Endothelial cell of hepatic sinusoid (primary cell): ENCODE measurements around the gene THTPA.

ENCODE experiments used
- in situ Hi-C: cut with HindIII; loops from 2 replicates; pipeline ENCODE4 v1.10.0; 2017; ENCODE audit warnings: low sequenced_read_pairs

The THTPA gene

DNA sequence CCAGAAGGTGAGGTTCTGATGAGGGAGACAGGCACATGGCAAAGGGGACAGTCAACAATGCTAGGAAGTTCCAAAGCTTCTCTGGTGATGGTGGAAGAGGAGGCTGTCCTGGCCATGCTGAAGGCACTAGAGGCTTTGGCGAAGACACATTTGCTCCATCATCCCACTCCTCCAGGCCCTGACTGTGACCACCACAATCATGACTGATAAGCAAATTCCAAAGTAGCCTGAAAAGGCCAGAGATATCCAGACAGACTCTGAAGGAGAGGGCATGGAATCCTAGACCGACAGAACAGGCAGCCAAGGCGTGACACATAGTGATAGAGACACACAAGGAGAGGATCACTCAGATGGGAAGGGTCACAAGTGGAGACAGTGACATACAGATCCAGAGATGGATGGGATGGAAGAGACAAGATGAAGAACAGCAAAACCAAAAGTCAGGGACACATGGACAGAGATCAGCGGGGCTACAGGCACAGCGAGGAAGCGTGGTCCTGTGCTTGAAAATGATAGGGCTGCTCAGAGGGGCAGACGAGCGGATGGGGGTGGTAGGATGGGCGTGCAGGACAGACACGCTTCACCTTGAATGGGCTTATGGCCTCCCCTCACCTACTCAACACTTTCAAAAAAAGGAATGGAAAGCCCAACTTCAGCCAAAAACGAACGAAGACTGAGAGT is 5.8 kb upstream of the THTPA start:
- in situ Hi-C loops: loop anchor here (5.0 kb wide), 1 partner anchor 63 kb away; no protein-coding TSS in a partner anchor

DNA sequence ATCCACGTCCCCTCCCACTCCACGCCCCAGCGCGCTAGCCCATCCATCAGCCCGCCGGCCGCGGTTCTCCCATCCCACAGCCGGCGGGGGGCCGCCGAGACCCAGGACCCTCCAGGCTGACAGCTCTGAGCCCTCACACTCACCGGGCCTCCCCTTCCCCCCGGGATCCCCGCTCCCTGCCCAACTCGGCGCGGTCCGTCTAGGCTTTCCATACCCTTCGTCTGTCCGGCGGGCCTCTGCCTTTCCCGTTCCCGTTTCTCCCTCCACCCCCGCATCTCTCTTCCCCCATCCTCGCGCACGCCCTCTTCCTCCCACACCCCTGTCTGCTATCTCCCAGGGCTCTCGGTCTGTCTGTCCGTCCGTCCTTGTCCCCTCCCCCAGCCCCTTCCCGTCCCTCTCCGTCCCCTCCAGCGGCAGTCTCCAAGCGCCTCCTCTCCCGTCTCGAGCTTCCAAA is 5.2 kb upstream of the THTPA start:
- in situ Hi-C loops: loop anchor here (5.0 kb wide), 1 partner anchor 64 kb away; no protein-coding TSS in a partner anchor

DNA sequence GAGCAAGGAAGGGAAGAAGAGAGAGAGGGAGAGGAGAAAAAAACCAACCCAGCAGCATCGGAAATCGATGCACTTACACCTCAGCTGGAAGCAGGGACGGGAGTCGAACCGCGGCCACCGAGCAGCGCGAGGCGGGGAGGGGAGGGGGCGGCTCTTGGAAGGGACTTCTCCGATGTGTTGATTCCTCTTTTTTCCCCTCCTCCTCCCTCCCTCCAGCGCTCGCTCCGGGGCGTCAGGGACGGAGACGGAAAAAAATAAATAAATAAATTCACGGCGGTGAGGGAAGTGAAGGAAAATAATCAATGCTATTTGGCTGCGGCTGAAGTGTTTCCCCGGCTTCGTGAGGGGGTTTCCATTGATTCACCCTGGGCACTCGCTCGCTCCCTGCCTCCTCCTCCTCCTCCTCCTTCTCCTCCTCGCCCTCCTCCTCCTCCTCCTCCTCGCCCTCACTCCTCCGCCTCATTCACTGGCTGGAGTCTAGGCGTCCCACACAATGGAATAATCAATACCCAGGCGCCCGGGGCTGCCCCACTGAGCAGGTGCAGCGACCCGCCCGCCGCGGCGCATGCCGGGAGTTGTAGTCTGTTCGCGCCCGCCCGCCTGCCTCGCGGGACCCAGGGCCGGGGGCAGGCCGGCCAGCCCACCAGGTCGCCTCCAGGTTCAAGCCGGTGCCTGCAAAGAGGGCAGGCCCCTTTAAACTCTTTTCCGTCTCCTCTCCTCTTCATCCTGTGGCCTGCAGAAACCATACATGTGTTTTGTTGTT is 4.6 kb upstream of the THTPA start, which contains the start of gene ZFHX2:
TSS of gene ZFHX2 (minus strand) at position 500 of the 763 bp plus-strand sequence. CDS start 16,440 bp downstream, outside the sequence.
- in situ Hi-C loops: loop anchor here (5.0 kb wide), 1 partner anchor 64 kb away; no protein-coding TSS in a partner anchor

DNA sequence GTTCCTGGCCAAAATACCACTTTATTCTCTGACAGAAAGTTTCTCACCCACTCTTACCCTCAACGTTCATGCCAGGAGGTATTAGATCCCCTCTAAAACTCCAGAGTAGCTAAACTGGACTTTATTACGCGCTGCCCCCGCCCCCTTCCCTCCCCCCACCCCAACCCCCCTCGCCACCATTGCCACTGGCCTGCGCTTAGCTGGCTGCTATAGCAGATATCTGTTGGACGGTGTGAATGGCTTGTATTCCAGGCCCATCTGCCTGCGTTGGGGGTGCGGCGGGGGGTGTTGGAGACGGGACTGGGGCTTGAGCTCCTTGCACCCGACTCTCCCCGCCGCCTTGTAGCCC is 564 bp upstream of the THTPA start:
- in situ Hi-C loops: no loop called here

DNA sequence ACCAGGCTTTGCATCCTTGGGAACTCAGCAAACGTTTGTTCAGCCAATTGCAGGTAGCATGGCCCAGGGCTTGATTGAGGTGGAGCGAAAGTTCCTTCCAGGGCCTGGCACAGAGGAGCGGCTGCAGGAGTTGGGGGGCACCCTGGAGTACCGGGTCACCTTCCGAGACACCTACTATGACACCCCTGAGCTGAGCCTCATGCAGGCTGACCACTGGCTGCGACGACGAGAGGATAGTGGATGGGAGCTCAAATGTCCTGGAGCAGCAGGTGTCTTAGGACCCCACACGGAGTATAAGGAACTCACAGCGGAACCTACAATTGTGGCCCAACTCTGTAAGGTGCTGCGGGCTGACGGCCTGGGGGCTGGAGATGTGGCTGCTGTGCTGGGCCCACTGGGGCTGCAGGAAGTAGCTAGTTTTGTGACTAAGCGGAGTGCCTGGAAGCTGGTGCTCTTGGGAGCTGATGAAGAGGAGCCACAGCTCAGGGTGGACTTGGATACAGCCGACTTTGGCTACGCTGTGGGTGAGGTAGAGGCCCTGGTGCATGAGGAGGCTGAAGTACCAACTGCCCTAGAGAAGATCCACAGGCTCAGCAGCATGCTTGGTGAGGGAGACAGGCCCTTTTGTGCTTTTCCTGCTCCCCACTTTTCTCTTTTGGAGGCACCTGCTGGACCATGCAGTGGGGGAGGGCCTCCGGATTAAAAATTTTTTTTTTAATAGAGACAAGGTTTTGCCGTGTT is 799 bp downstream of the THTPA start:
- in situ Hi-C loops: no loop called here

DNA sequence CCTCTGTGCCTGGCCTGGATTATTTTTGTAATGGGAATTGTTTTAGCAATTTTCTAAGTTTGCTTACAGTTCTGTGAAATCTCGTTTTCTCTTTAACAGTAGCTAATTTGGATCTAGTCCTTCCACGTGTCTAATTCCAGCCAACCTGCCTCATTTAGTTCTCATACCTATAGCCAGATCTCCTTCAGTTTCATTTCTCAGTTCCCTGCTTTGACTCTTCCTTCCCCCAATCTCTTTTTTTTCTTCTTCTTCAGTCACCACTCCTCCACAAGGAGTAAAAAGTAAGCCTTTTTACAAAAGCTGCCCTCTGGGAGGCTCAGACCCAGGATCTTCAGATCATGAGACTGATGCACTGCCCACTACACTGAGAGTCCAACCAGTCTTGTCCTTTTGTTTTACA is 1.4 kb downstream of the THTPA start:
- in situ Hi-C loops: no loop called here

DNA sequence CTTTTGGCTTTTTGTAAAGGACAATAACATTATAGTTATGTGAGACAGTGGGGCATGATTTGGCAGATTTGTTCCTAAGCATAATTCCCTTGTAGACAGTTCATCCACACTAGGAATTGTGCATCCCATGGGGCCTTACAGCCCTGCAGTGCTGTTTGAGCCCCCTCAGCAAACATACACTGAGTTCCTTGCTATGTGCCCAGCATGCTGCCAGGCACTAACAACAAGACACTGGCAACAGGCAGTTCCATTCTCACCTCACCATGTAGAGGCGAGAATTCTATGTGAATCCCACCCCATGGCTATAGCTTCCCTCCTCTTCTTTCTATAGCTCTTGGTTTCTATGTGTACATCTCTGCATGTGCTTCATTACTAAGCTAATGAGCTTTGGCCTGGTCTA is 1.9 kb downstream of the THTPA start:
- in situ Hi-C loops: no loop called here

DNA sequence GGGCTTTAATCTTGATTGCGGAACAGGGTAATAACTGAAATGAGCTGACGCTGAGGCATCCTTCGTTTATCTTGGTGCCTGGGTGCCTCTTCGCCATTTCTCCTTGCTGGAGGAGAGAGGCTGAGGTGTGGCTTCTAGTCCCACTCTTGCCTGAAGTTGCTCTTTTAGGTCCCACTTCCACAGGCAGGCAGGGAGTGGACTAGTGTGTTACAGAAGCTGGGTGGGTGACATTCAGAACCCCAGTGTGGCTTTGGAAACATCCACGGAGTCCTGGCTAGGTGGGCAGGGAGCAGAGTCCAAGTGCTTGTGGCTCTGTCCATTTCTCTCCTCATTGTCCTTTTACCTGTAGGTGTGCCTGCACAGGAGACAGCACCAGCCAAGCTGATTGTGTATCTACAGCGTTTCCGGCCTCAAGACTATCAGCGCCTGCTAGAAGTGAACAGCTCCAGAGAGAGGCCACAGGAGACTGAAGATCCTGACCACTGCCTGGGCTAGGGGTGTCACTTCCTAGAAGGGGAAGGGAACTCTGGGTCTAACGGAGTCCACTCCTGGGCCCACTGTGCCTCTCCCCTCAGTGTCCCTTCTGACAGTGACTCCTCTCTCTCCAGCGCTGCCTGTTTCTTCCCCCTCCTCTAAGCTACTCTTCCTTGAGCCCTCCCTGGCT is 2.4 kb downstream of the THTPA start:
- in situ Hi-C loops: no loop called here

DNA sequence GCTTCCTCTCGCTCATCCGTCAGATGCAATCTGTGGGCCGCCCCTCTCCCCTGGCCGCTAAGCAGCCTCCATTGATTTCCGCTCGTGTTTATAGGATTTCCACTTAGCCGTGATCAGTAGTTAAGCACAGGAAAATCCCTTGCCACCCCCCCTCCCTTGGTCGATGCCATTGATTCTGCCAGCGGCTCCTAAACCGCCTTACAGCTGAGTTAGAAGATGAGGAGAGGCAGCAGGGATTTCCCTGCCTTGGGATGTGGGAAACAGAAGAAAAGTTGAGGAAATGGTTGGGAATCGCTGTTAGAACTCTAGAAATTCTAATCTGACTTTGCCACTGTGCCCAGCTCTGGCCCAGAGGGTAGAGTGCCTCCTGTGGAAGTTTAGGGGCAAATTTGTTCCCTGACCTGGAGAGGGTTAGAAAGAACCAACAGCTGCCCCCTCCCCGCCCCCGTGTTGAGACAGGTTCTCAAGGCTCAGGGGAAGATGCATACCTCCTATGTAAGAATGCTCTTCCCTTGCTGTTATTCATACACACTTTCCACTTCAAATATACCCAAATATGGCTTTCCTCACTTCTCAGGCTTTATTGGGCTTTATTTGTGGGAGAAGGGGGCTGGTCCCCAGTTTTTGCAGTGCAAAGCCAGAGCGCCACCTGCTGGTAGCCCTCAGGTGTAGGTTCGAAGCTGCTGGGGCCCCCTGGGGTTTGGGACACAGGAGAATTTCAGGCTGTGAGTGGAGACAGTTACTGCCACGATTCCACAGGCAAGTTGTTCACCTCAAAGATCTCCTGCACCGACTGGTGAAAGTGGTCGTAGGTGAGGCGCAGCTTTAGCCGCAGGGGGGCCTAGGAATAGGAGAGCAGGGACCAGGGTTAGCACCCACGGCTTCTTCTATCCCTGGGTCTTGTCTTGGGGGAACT is 3.2 kb downstream of the THTPA start:
- in situ Hi-C loops: no loop called here

DNA sequence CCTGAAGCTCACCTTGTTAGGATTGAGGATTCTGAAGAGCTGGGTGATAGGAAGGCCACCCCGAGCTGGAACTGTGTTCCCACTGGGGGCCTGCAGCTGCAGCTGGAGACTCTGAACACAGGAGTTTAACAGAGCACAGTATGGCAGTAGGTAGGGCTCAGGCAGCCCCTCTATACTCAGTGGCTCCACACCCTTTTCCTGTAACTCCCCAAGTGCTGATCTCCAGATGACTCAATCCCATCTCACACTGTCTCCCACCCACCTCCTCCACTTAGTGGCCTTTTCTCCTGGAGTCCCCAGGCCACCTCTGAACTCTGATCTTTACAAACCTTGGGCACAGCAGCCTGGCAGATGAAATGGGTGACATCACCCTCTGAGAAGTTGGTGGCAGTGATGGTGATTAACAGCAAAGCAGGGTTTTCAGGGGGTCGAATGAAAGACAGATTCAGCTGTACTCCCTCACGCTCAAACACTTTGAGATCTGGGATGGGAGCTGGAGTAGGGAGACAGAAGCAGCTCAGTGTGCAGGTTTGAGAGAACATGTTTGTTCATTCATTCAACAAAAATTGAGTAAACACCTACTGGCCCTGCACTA is 4.0 kb downstream of the THTPA start:
- in situ Hi-C loops: no loop called here

DNA sequence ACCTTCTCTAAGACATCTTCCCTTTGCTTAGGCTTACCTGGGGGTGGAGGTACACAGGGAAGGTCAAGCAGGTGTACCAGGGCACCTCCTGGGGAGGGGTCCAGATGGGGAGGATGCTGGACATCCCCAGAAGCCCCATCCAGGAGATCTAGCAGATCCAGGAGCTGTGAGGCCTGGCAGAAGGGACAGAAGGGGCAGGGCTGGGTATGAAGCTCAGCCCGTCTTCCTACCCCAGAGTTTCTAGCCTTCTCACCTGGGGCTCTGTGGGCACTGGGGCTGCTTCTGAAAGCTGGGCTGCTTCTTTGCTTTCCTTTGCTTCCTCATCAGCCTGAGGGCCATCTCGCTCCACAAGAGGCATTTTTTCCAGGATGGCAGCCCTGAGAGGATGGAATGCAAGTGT is 5.2 kb downstream of the THTPA start:
- in situ Hi-C loops: no loop called here

DNA sequence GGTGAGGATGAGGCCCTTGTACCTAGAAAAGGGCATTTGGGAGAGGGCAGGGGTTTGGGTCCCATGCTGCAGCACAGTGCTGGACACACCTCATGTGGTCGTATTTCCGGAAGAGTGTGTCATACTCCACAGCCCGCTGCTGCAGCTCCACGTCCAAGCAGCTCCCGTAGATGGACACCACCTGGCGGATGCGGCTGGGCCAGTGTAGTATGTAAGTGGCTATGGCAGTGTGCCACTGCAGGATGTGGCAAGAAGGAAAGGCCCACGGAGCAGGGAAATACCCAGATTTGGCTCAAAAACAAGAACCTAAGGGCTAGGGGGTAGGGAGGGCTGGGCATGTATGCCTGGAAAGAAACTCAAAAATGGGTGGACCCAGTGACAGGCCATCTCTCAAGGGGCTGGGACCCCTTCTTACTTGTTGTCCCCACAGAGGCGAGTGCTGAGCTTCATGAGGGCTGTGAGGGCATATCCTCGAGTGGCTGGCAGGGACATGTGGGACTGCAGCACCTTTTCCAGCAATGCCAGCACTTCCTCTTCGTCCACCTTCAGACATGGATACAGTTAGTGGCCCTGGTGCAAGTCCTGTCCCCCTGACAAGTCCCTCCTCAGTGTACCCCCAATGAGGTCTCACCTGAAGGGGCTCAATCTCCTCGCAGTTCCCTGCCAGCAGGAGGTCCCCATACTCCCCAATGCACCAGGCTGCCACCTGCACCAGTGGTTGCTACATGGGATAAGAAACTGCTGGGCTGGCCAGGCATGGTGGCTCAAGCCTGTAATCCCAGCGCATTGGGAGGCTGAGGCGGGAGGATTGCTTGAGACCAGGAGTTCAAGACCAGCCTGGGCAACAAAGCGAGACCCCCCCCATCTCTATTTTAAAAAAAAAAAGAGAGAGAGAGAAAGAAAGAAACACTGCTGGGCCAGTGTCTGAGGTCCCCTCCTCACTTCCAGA is 6.1 kb downstream of the THTPA start:
- in situ Hi-C loops: no loop called here

DNA sequence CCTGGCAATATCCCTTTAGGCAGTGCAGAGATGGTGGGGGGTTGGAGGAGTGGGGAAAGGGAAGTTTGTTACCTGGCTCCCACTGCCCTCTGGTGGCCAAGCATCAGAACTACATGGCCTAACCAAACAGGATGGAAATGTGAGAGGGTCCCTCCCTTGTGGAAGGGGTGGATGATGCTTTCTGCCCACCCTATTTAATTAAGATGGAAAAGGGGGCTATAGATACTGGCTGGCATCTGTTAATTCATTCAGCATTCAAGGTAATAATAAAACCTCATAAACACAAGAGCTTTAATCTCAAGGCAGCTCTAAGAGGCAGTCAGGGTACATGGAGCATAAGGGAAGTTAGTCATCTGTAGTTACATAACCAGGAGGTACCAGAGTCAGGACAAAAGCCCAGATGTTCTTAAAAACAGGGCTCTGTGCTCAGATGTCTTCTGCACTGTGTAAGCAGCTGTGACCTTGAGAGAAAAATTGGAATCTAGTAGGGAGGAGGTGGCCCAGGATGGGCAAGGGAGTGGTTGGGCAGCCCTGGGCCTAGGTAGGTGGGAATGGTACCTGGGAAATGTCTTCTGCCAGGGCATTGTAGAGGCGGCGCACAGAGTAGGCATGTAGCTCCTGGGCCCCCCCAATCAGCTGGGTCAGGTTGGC is 6.9 kb downstream of the THTPA start:
- in situ Hi-C loops: no loop called here

DNA sequence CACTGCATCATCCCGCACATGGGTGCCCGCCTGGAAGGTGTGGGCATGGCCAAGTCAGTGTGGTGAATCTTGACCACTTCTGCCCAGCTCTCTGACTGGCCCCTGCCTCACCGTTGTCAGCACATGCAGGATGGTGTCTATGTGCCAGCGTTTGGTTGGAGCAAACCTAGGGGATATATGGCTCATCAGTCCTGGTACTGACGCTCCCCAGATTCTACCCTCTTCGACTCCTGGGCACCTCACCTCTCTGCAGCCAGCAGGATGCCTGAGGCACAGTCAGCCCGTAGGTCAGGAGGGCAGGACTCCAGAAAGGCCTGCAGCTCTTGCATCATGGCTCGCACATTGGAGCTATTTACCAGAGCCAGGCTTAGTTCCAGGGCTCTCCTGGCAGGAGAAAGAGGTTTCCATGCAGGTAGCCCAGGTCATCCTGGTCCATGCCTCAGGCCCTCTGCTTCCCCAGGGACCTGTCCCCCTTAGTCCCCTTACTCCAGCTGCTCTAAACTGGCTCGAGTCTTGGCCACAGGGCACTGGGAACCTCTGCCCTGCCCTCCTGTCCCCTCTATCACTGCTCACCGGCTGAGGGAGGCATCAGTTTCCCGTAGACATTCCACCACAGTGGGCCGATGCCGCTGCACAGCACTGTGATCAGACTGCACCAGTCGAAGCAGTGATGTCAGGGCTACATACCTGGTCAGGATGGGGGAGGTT is 7.6 kb downstream of the THTPA start:
- in situ Hi-C loops: no loop called here

DNA sequence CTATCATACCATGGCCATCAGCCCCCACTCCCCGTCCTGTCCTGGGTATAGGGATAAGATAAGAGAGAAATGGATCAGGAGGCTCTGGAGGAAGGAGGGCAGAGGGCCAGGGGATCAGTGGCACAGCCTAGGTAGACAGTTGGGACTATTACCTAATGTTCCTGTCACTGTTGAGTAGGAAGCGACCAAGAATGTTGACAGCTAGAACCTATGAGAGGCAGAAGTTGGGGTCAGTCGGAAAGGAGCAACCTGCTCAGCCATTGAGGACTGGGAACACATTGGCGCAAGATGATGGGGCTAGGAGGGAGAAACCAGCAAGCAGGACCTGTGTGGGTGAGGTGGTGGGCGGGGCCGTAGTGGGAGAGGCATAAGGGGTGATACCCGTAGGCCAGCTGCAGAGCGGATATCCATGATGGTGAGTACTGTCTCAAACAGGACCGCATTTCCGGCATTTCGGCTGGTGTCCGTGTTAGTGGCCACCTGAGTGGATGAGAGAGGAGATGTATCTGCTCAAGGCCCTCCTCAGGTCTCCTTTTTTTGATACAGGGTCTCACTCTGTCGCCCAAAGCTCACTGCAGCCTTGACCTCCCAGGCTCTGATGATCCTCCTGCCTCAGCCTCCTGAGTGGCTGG is 8.2 kb downstream of the THTPA start:
- in situ Hi-C loops: no loop called here

DNA sequence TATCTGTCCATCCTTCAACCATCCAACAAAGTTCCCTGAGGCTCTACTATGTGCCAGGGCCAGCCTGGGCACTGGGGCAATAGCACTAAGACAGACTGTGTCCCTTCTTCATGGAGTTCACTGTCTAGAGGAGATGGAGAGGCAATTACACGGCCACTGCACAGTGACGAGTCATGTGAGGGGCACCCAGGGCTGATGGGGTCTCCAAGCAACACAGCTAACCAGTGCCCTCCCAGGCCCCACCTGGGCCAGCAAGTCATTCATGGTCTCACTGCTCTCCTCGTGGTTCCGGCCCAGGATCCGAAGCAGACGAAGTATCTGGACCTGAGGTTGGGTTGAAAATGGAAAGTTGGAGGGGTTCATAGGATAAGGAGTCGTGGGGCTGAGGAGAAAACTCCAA is 8.8 kb downstream of the THTPA start:
- in situ Hi-C loops: no loop called here

DNA sequence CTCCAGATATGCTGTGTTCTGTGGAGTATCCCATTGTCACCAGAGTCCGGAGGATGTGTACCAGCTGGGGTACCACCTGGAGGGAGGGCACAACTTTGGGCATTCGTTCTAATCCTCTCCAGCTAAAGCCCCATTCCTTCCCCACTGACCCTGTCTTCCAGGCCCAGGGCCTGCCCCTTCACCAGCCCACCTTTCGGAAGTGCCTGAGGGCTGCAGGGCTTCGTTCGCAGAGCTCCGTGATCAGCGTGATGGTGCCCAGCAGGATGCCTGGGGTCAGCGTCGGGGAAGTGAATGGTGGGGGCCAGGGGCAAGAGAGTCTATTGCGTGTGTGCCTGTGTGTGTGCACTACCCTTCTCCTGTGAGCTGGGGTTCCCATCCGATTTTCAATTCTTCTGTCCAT is 9.6 kb downstream of the THTPA start:
- in situ Hi-C loops: no loop called here
